GM12878 (cell line): Measurements from ENCODE around the gene PPP1R14B.

Source experiments
- CHD2 ChIP-seq: IDR thresholded peaks from 2 replicates; pipeline ENCODE4 v1.6.1; 2011; ENCODE audit warnings: low read depth, low read length, improper control_type of control experiment, borderline replicate concordance
- CTCF ChIP-seq, 3 experiments: IDR thresholded peaks in 2 of 3; conservative IDR thresholded peaks in 1 of 3; 2 replicates each; pipeline ENCODE4 v1.5.1; 2011; ENCODE audit warnings: low read depth in 3 of 3, low read length in 3 of 3, mild to moderate bottlenecking in 3 of 3, control low read depth in 2 of 3, moderate library complexity in 2 of 3, inconsistent platforms in 1 of 3, mixed read lengths in 1 of 3; ENCODE audit not compliant: control insufficient read depth in 2 of 3, insufficient read depth in 1 of 3; ENCODE audit errors: extremely low read depth in 1 of 3
- E2F8 ChIP-seq: fragments of 450-650 bp; IDR thresholded peaks from 2 replicates; pipeline ENCODE4 v1.6.1; 2018; ENCODE audit warnings: mild to moderate bottlenecking, low read depth, moderate library complexity; ENCODE audit not compliant: partially characterized antibody
- EP300 ChIP-seq, 2 experiments: fragments of 150-350 bp in 1 of 2; IDR thresholded peaks; 2 replicates each; pipeline ENCODE4 v1.6.1; 2011 to 2012; ENCODE audit warnings: low read depth in 2 of 2, low read length in 2 of 2, borderline replicate concordance in 1 of 2, improper control_type of control experiment in 1 of 2, inconsistent platforms in 1 of 2; ENCODE audit not compliant: control insufficient read depth in 1 of 2
- EZH2 ChIP-seq: IDR thresholded peaks from 2 replicates; pipeline ENCODE4 v1.6.1; 2012; ENCODE audit warnings: low read depth, mild to moderate bottlenecking, control low read depth, inconsistent platforms, low read length, borderline replicate concordance; ENCODE audit not compliant: control insufficient read depth
- JUND ChIP-seq: IDR thresholded peaks from 2 replicates; pipeline ENCODE4 v1.6.1; 2012; ENCODE audit warnings: low read depth, mild to moderate bottlenecking, low read length, improper control_type of control experiment, moderate library complexity
- KDM1A ChIP-seq: fragments of 200-600 bp; sonication (generic); IDR thresholded peaks from 2 replicates; pipeline ENCODE4 v1.6.1; 2016; ENCODE audit warnings: borderline replicate concordance
- POLR2A ChIP-seq: IDR thresholded peaks from 2 replicates; pipeline ENCODE4 v1.6.1; 2011; ENCODE audit warnings: low read depth, mild to moderate bottlenecking, low read length
- RAD21 ChIP-seq: IDR thresholded peaks from 2 replicates; pipeline ENCODE4 v1.6.1; 2011; ENCODE audit warnings: mild to moderate bottlenecking, low read depth, low read length, moderate library complexity; ENCODE audit not compliant: insufficient read depth
- SREBF2 ChIP-seq: IDR thresholded peaks from 2 replicates; pipeline ENCODE4 v1.6.1; 2012; ENCODE audit warnings: mild to moderate bottlenecking, low read length
- SRF ChIP-seq, 2 experiments: IDR thresholded peaks; 2 replicates each; pipeline ENCODE4 v1.6.1; 2011; ENCODE audit warnings: low read depth in 2 of 2, low read length in 2 of 2, mild to moderate bottlenecking in 1 of 2, moderate library complexity in 1 of 2
- TCF3 ChIP-seq: IDR thresholded peaks from 2 replicates; pipeline ENCODE4 v1.6.1; 2012; ENCODE audit warnings: low read depth, mild to moderate bottlenecking, low read length, borderline replicate concordance; ENCODE audit not compliant: insufficient read depth
- ZNF24 ChIP-seq: fragments of 450-650 bp; IDR thresholded peaks from 2 replicates; pipeline ENCODE4 v1.6.1; 2017; ENCODE audit warnings: antibody characterized with exemption, mild to moderate bottlenecking
- ZZZ3 ChIP-seq: IDR thresholded peaks from 2 replicates; pipeline ENCODE4 v1.6.1; 2011; ENCODE audit warnings: low read depth; ENCODE audit not compliant: control insufficient read depth, insufficient read length

- no peak for TF ChIP-seq RAD21
- no peak for TF ChIP-seq CHD2
- TF ChIP-seq E2F8: no peak
- no peak for TF ChIP-seq POLR2A
- TF ChIP-seq EZH2: no peak
- TF ChIP-seq TCF3: no peak
- TF ChIP-seq KDM1A: no peak
- TF ChIP-seq JUND: no peak
- TF ChIP-seq CTCF (IDR thresholded peaks at IDR 0.05 in 2 of 3, conservative IDR thresholded peaks at IDR 0.05 in 1 of 3; ENCODE audit: control insufficient read depth in 2 of 3, extremely low read depth in 1 of 3, insufficient read depth in 1 of 3, low read depth in 3 of 3, low read length in 3 of 3): no peak
- TF ChIP-seq SREBF2: no peak
- no peak for TF ChIP-seq ZNF24
- TF ChIP-seq SRF (IDR thresholded peaks at IDR 0.05; ENCODE audit: low read depth in 2 of 2, low read length in 2 of 2): no peak
- no peak for TF ChIP-seq ZZZ3
- no peak for TF ChIP-seq EP300 (IDR thresholded peaks at IDR 0.05; ENCODE audit: borderline replicate concordance in 1 of 2, control insufficient read depth in 1 of 2, low read depth in 2 of 2, low read length in 2 of 2)
Measured at GRCh38 chr11:64287676-64288352, 41.1 kb upstream of the PPP1R14B start.
